ENCODE data around the gene ZNF668. TPM values are rescaled to one million over a fixed set of nuclear protein-coding genes. Genes with fewer than 3 reads are reported as not detected.

ZNF668 gene
- total RNA-seq, 1 donor from 2014 or later, result 15.2 TPM

GRCh38 chr16:31083081-31083480 lies 9.0 kb upstream of the ZNF668 start:
- no peaks in the 10 kb centered on the region for H3K9me3 Mint-ChIP-seq (ENCODE audit: low read depth)
- H3K36me3 Mint-ChIP-seq (ENCODE audit: low read depth), result peaks cover 12% of the 10 kb centered on the region
- H3K27ac Mint-ChIP-seq (ENCODE audit: unreplicated experiment), result peak overlapping the region; percentile 22
- DNase-seq (ENCODE audit: low spot score), result no peak
- H3K4me1 Mint-ChIP-seq (ENCODE audit: low read depth), result peaks cover 7% of the 10 kb centered on the region
- H3K4me3 Mint-ChIP-seq (ENCODE audit: unreplicated experiment), result no peak overlapping the region
- H3K27me3 Mint-ChIP-seq (ENCODE audit: low read depth), result no peaks in the 10 kb centered on the region
- no peak for TF ChIP-seq CTCF (IDR thresholded peaks at IDR 0.05)

- no peak overlapping the region for H3K4me3 Mint-ChIP-seq (ENCODE audit: unreplicated experiment)
- H3K27me3 Mint-ChIP-seq (ENCODE audit: low read depth), result no peaks in the 10 kb centered on the region
- peaks cover 7% of the 10 kb centered on the region for H3K4me1 Mint-ChIP-seq (ENCODE audit: low read depth)
- H3K9me3 Mint-ChIP-seq (ENCODE audit: low read depth), result no peaks in the 10 kb centered on the region
- no peak for DNase-seq (ENCODE audit: low spot score)
- no peak for TF ChIP-seq CTCF (IDR thresholded peaks at IDR 0.05)
- H3K27ac Mint-ChIP-seq (ENCODE audit: unreplicated experiment), result peak overlapping the region; percentile 63
- H3K36me3 Mint-ChIP-seq (ENCODE audit: low read depth), result peaks cover 17% of the 10 kb centered on the region
Measured at GRCh38 chr16:31082368-31083045, 8.5 kb upstream of the ZNF668 start.

GRCh38 chr16:31081428-31082351 lies 7.7 kb upstream of the ZNF668 start:
- peak overlapping the region; percentile 63 for H3K27ac Mint-ChIP-seq (ENCODE audit: unreplicated experiment)
- no peaks in the 10 kb centered on the region for H3K27me3 Mint-ChIP-seq (ENCODE audit: low read depth)
- H3K4me1 Mint-ChIP-seq (ENCODE audit: low read depth), result peaks cover 7% of the 10 kb centered on the region
- H3K4me3 Mint-ChIP-seq (ENCODE audit: unreplicated experiment), result no peak overlapping the region
- DNase-seq (ENCODE audit: low spot score), result no peak
- peaks cover 17% of the 10 kb centered on the region for H3K36me3 Mint-ChIP-seq (ENCODE audit: low read depth)
- H3K9me3 Mint-ChIP-seq (ENCODE audit: low read depth), result no peaks in the 10 kb centered on the region
- no peak for TF ChIP-seq CTCF (IDR thresholded peaks at IDR 0.05)

GRCh38 chr16:31080756-31081419 lies 6.8 kb upstream of the ZNF668 start:
- no peak for DNase-seq (ENCODE audit: low spot score)

More at GRCh38 chr16:31080756-31081419, 6.8 kb upstream of the ZNF668 start:
- H3K4me3 Mint-ChIP-seq (ENCODE audit: unreplicated experiment), result no peak overlapping the region
- TF ChIP-seq CTCF (IDR thresholded peaks at IDR 0.05), result no peak
- no peaks in the 10 kb centered on the region for H3K27me3 Mint-ChIP-seq (ENCODE audit: low read depth)
- peaks cover 14% of the 10 kb centered on the region for H3K36me3 Mint-ChIP-seq (ENCODE audit: low read depth)
- peaks cover 8% of the 10 kb centered on the region for H3K4me1 Mint-ChIP-seq (ENCODE audit: low read depth)
- H3K27ac Mint-ChIP-seq (ENCODE audit: unreplicated experiment), result no peak overlapping the region
- no peaks in the 10 kb centered on the region for H3K9me3 Mint-ChIP-seq (ENCODE audit: low read depth)
